Activated CD4-positive, alpha-beta T cell treated with anti-CD3 and anti-CD28 coated beads, Interleukin-2, Interleukin-4, amounts not matched to agents 100 ng/mL and 50 ng/mL, durations not matched to agents 16 hours and 8 hours (primary cell): Measurements from ENCODE around the gene TMEM240.

Source experiments
- DNase-seq: peaks from one replicate; pipeline ENCODE4 v3.0.0-alpha.2; 2020; ENCODE audit warnings: low spot score

TMEM240 gene

DNA sequence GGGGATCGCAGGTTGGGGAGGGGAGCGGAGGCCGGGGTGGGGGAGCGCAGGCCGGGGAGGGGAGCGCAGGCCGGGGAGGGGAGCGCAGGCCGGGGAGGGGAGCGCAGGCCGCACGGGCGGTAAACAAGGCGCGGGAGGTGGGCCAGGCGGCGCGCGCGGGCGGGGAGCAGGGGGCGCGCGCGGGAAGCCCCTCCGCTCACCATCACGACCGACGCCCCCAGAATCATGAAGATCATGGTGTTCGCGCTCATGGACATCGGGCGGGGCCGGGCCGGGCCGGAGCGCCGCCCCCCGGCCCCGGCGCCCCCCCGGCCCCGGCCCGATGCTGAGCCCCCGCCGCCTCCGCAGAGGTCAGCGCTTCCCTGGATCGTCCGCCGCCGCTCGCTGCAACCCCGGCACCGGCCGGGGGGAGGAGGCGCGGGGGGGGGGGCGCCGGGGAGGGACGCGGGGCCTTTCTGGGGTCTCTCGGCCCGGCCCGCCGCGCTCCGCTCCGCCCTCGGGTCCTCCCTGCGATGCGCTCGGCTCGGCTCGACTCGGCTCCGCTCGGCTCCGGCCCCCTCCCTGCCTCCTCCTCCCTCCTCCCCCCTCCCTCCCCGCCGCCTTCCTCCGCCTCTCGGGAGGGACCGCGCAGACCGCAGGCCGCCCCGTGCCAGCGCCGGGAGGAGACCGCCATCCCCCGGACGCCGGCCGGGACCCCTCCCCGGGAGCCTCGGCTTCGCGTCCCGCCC lies at the start of gene TMEM240:
TMEM240 (minus strand) TSS at position 535 of the 728 bp plus-strand sequence; CDS start at position 257, 278 bp downstream.
- peak; percentile 46 for DNase-seq

DNA sequence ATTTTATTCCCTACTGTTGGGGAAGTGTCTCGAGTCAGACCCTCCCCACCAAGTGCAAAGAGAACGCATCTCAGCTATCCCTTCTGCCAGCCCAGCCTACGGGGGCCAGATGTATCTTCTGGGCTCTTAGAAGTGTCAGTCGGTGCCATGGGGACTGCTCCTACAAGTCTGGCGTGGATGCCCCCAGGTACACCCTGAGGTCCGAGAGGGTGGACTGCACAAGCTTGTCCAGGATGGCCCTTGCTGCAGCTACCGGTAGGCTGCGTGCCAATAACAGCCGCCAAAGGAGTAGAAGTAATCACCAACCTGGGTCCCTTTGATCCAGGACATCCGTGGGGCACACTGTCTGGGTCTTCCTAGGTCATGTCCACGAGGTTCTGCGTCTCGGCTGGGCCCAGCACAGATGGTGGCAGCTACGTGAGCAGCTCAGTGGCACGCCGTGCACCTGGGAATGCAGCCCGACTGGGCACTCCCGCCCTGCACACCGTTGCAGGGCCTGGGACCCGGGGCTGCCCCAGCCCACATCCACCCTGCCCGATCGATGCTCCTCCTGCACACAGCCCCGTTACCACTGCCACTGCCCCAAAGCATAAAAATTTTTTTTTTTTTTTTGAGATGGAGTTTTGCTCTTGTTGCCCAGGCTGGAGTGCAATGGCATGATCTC lies 43.1 kb upstream of the TMEM240 start:
- no peak for DNase-seq

DNA sequence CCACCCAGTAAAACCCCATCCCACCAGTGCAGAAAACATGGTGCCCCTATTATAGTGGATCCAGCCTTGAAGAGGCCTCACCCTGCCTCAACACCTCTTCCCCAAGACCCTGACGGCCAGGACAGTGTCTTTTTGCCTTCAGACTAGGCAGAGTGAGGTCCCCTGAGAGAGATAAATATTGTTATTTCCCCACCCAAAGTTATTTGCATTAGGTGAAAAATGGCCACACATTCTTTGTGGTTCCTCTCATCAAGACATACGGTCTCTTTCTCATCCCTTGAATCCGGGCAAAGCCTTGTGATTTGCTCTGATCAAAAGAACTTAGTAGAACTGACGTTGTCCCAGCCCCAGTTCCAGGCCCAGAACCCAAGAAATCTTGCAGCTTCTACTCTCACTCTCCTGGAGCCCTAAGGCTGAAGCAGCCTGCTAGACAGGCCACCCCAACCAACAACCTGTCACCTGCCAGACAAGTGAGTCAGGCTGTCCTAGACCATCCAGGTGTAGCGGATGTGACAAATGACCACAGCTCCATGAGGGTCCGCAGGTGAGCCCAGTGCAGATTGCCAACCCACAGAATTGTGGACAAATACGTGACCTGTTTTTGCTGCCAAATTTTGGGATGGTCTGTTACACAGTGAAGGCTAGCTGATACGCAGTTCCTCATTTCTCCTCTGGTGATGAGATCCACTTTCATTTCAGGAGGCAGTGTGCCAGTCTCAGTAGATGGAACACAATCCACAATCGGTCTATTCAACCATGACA lies 42.3 kb upstream of the TMEM240 start:
- no peak for DNase-seq

DNA sequence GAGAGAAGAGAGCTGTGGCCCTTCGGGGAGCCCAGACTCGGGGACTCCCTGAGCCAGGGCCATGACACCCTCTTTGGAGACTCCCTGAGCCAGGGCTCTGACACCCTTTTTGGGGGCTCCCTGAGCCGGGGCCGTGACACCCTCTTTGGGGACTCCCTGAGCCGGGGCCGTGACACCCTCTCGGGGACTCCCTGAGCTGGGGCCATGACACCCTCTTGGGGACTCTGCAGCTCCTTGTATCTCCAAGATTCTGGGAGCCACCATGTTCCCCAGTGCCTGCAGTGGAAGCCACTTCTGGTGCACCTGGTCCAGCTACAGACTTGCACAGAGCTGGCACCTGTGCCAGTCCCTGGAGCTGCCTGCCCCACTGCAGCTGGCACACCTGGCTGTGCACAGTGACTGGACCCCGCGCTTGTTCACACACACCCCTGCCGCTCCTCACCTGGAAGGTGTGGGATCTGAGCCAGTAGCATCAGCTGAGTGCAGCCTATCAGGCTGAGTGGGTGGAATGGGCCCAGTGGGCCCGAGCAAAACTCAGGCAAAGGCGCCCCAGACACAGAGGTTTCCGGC lies 38.0 kb upstream of the TMEM240 start:
- DNase-seq: no peak

DNA sequence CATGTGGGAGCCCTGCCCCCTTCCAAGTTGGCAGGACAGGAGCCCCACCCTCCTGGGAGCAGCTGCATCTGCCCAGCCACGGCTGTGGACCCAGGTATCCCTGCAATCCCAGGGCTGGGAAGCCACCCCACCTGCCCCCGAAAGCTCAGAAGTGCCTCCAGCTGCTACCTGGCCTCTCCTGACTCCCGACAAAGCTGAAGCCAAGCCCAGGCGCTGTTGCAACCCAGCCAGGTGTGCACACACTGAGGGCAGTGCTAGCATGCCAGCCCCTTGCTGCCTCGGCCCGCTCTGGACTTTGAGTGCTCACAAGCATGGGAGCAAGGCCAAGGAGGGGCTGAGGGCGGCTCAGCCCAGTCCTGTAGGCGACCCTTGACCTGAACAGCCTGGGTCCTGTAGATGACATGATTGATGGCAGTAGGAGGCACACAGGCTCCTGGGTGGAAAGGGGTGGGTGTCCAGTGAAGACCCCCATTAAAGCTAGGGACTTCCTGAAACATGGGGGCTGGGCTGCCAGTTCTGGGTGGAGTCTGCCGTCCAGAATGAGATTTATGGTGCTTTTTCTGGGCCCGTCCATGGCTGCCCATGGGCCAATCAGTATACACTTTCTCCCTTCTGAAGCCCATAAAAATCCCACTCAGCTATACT lies 37.1 kb upstream of the TMEM240 start:
- DNase-seq: no peak

DNA sequence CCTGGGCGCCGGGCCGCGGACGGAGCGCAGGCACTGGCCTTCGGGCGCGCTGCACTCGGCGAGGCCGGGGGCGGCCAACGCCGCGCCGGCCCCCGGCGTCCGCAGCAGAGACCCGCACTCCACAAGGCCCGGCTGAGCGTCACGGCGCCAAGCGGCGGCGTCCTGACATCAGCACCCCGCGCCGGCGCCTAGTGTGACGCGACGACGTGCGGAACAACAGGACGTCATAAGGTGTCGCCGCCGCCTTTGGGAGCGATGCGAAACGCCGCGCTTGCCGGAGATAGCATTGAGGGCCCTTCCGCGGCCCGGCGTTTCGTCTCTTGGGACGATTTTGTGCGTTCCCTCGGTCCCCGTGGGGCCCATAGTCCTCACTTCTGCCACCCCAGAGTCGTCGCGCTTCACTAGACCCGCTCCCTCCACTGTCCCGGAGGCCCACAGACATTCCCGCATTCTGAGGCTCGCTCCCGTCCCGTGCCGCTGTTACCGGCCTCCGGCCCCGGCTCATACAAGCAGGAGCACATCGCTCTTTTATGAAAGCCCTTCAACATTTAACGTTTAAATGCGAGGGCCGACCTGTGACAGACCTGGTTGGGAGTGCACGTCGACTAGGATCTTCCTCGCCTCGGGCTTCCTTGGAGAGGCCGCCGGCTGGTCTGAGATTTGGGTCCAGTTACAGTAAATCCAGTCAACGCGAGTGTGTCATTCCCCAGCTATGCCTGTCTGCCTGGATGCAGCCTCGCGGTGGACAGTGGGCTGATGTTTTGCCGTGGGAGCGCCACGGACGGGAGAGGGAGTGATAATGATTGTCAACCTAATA lies 34.5 kb upstream of the TMEM240 start, which contains the start of gene SSU72:
SSU72 (minus strand) TSS at position 143 of the 817 bp plus-strand sequence. CDS start 306 bp downstream, outside the sequence.
- peak; percentile 93 for DNase-seq

DNA sequence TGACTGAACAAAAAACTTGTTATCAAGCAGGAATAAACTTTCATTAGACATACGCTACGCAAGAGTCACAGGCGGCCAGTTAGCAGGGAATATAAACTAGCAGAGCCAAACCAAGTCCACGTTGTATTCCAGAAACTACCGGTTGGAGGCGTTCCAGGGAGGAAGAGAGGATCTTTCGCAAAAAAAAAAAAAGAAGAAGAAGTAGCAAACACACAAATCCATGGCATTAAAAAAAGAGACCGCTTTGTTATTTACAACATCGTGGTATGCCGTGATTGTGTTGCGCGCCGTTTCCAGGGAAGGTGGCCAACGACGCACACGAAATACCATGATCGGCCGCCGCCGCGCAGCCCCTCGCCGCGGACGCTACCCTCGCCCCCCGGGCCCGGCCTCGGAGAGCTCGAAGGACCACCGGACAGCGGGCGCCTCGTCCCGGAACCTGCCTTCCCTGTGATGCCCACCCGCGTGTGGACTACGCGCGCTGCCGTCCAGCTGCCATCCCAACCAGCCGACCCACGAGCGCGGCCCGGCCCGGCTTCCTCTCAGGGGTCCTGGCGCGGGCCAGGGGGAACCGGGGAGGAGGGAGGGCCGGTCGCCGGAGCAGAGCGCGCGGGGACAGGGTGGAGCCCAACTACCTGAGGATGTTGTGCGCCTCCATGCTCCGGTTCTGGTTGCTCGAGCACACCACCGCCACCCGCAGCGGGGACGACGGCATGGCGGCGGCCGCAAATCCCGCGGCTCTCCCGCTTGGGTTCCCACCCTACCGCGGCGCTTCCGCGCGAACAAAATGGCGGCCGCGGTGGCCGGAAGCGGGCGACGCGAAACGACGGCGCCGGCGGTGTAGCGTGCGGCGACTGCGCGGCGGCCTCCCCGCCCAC lies 33.7 kb upstream of the TMEM240 start:
- DNase-seq: peak; percentile 63

DNA sequence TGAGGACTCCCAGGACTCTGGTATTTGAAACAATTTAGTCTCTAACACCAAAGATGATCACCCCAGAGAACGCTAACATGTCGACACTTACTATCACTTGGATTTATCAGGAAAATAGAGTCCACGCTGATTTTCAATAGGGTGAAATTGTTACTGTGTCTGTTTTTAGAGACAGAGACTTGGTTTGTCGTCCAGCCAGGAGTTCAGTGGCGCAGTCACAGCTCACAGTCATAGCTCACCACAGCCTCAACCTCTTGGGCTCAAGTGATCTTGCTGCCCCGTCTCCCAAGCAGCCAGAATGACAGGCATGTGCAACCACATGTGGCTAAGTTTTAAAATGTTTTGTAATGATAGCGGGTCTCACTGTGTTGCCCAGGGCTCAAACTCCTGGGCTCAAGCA lies 28.9 kb upstream of the TMEM240 start:
- DNase-seq: no peak

DNA sequence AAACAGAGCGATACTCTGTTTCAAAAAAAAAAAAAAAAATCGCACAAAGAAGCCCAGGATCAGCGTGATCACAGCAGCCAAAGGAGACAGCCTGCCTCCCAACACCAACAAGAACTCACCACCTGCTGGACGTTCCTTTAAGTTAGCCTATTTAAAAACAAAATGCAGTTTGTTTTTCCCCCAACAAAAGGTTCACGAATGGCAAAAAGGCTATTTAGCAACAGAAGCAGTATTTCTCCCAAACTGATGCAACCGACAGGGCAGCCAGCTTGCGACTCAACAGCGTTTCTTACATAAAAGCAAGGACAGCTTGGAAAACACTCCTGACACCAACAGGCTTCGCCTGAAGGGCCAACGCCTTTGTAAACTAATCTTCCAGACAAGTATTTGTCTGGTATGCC lies 27.5 kb upstream of the TMEM240 start:
- DNase-seq: no peak

DNA sequence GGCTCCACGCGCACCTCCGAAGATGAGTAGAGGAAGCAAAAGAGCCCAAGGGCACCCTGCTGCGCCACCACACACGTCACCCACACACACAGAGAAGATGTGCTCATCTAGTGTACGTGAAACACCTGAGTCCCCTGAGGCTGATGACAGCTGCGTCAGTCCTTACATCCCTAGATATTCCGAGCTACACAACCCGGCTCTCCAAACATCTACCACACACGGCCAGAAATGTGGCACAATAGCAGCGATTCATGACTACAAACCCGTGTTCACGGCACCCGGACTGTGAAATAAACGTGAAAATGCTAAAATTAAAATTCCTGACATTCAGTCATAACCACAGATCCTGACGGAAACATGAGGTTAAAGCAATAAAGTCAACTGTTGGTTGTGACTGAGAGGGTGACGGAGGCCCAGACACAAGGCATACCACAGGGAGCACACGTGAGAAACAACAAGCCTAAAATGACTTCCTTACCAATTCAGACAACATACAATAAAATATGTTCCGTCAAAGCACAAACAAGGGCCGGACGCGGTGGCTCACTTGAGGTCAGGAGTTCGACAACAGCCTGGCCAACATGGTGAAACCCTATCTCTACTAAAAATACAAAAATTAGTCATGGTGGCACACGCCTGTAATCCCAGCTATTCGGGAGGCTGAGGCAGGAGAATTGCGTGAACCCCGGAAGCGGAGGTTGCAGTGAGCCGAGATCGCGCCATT lies 26.9 kb upstream of the TMEM240 start:
- no peak for DNase-seq

DNA sequence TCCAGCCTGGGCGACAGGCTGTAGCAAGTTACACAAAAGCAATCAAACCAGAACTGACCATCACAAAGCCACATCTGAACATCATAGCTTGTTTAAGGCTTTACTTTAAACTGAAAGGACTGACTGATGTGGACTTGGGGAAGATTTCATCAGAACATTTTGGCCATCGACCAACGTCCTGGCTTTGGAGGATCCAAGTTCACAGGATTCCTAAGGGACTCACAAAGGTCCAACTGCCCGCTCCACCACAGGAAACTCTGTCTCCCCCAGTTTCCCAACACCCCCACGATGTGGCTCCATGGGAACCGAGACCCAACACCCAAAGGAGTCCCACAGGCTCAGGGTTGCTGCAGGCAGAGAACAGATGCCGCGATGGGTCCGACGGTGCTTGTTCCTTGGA lies 24.9 kb upstream of the TMEM240 start:
- no peak for DNase-seq

DNA sequence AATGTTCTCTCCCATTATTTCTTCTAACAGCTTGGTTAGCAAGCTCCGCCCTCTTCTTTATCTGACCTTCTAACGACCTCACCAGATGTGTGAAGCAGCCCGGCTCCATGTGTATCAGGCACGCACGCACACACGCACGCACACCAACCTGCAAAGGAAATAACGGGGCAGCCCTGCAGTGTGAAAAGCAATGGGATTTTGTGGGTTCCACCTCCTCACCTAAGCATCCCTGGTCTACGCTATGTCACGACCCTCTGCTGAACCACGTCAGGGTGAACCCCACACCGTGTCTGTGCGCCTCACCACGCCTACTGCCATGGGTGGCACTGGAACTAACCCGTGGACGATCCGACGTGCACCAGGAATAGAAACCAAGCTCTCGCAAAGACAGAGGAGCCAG lies 23.8 kb upstream of the TMEM240 start:
- DNase-seq: no peak

DNA sequence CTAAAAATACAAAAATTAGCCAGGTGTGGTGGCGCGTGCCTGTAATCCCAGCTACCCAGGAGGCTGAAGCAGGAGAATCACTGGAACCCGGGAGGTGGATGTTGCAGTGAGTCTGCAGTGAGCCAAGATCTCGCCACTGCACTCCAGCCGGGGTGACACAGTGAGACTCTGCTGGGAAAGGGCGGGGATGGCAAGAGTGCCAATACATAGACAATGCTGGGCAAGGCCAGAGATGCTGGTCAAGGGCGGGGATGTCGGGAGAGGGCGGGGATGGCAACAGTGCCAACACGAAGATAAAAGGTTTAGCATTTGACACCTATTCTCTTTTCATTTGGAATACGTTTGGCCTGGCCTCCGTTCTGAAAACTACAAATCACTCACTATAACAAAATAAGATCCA lies 23.3 kb upstream of the TMEM240 start:
- DNase-seq: no peak

DNA sequence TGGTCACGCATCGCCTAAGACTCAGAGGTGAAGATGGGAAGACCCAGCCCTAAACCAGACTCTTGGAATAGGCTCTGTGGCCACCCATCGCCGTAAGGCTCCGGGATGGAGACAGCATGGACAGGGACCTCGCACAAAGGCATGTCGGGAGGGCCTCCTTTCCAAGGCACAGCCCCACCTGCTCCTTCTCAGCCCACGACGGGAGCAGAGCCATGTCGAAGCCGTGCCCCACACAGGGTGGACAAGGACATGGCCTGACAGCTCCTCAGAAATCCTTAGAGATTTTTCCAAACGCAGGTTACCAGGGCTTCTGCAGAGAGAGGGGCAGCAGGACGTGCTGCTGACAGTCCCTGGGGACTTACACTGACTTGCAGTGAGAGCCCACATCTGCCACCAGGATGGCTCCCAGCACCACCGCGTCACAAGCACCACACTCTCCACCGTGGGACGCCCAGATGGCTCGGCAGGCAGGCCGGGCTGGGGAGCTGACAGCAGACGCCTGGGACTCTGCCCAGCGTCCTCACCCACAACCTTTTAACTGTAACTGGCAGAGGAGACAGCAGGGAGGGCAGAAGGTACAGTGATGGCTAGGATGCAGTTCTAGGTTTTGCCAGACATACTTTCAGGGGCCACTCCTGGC lies 22.3 kb upstream of the TMEM240 start:
- no peak for DNase-seq

DNA sequence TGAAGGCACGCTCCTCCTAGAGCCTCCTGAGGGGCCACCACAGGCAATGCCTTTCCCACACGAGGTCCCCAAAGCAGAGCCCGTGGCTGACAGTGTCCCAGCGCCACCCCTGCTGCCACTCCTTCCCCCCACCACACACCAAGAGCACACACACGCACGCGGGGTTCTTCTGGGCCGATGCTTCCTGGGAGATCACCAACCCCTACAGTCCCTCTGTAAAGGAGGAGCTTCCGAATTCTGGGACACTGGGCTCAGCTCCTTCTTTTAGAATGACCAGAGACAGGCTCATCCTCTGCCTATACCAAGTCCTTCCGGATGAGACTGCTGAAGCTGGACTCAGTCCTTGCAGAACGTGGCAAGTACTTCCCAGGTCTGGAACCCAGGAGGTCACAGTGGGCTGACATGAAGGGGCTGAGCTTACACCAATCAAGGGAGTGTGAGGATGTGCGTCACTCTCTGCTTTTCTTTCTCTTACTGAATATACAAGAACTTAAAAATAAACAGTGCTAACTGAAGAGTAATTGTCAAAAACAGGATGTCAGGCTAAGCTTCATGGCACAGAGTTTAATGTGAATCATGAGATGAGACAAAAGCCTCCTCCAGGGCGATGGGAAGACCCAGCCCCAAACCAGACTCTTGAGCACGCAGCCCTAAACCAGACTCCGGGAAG lies 21.5 kb upstream of the TMEM240 start:
- no peak for DNase-seq

DNA sequence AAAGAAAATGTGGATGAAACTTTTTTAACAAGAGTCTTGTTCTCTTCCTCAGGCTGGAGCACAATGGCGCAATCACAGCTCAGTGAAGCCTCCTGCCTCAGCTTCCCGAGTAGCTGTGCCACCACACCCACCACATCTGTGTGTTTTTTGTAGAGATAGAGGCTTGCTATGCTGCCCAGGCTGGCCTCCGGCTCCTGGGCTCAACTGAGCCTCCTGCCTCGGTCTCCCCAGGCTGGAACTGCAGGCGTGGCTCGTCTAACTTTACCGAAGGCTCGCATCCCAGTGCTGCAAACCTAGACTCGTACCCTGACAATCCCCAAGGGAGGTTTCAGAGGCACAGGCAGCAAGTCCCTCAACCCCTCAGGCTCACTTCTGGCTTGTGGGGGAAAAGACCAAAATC lies 19.8 kb upstream of the TMEM240 start:
- no peak for DNase-seq

DNA sequence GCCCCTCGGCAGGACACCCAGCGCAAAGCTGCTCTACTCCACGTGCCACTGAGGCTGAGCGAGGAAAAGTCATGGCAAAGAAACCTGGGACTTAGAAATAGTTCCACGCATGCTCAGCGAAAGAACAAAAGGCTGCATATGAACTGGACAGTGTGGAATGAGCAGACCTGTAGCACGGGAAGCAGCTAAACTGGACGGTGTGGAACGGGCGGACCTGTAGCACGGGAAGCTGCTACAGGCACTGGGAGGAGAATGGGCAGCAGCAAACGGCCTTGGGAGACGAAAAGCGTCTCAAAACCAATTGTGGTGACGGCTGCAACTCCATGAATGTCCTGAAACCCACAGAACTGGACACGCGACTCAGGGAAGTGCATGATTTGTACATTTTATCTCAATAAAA lies 18.6 kb upstream of the TMEM240 start:
- no peak for DNase-seq

DNA sequence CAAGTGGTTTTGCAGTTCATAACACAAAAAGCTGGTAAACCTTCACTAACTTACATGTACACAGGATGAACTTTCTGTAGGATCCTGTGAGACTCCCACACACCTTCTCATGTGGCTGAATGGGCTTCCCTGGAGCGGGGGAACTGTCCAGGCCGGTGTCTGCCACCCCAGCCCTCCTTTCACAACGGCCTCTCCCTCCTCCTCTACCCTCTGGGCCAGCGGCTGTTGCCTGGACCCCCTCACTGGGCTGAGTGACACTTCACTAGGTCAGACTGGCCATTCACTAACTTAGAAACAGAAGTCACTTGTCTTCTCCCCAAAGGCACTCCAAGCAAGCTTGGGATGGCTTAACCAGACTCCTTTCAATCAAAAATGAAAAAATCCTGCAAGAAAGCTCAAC lies 18.2 kb upstream of the TMEM240 start:
- DNase-seq: no peak
